GM12878 (cell line): ENCODE measurements around the gene PLA2G5. TPM values are rescaled to one million over a fixed set of nuclear protein-coding genes. Genes with fewer than 3 reads are reported as not detected.

Experiments used
- ATAC-seq: fragments of 200-7000 bp; cut with Tn5 transposase; 3 replicates; pipeline ENCODE4 v1.9.1; 2020; ENCODE audit warnings: mild to moderate bottlenecking, moderate library complexity
- BruUV-seq: library from RNA; stranded (reverse); fragments of 400-500 nt; replicated peaks from 2 replicates; lab custom pipeline; 2021; lab: Mats Ljungman, UMichigan
- CTCF ChIA-PET: fragments of 300-600 bp; sonication (Branson Sonifier 250); formaldehyde crosslinking; extraction: SDS; loops from one replicate; lab custom pipeline; 2021; ENCODE audit warnings: inconsistent platforms; lab: Yijun Ruan, JAX
- POLR2A ChIA-PET: fragments of 350-600 bp; formaldehyde crosslinking; extraction: SDS; loops from one replicate; lab custom pipeline; 2021; ENCODE audit warnings: inconsistent platforms; lab: Charles Lee
- RAD21 ChIA-PET: fragments of 300-600 bp; sonication (Branson Sonifier 250); formaldehyde crosslinking; loops from one replicate; lab custom pipeline; 2023; ENCODE audit warnings: antibody characterized with exemption; ENCODE audit not compliant: unreplicated experiment; lab: Charles Lee
- SMC1A ChIA-PET: fragments of 300-600 bp; sonication (Branson Sonifier 250); formaldehyde crosslinking; loops from one replicate; lab custom pipeline; 2023; ENCODE audit not compliant: unreplicated experiment, uncharacterized antibody; lab: Charles Lee
- DNase-seq: peaks from one replicate; pipeline ENCODE4 v3.0.0-alpha.2; 2011; ENCODE audit warnings: low read depth, low spot score
- FAIRE-seq: peaks from 3 replicates; lab custom pipeline; 2011; peaks lifted over from hg19 to GRCh38; lab: Jason Lieb, UNC
- H2AFZ ChIP-seq: 2 replicates; pipeline ENCODE4 v1.6.0; 2011; ENCODE audit warnings: low read depth, low read length, control low read depth; ENCODE audit not compliant: control insufficient read depth
- H3K27ac ChIP-seq: 2 replicates; pipeline ENCODE4 v1.5.1; 2011; ENCODE audit warnings: control low read depth; ENCODE audit not compliant: control insufficient read depth, insufficient read depth
- H3K27me3 ChIP-seq, 2 experiments: replicated peaks in 1 of 2; 2 replicates each; pipeline versions ENCODE4 v1.6.0 to v1.6.1; 2011; ENCODE audit warnings: low read length in 1 of 2; ENCODE audit not compliant: control insufficient read depth in 2 of 2, insufficient read depth in 2 of 2
- H3K36me3 ChIP-seq, 2 experiments: 2 replicates each; pipeline ENCODE4 v1.5.1; 2011; ENCODE audit warnings: low read length in 1 of 2; ENCODE audit not compliant: control insufficient read depth in 2 of 2, insufficient read depth in 2 of 2
- H3K4me1 ChIP-seq: 2 replicates; pipeline ENCODE4 v1.6.1; 2011; ENCODE audit warnings: mild to moderate bottlenecking, low read length, moderate library complexity, mixed read lengths; ENCODE audit not compliant: control insufficient read depth, insufficient read depth
- H3K4me2 ChIP-seq: 2 replicates; pipeline ENCODE4 v1.6.0; 2011; ENCODE audit warnings: control low read depth; ENCODE audit not compliant: control insufficient read depth, insufficient read depth
- H3K4me3 ChIP-seq: fragments of 200-600 bp; sonication (generic); 2 replicates; pipeline ENCODE4 v1.5.1; 2016
- H3K79me2 ChIP-seq: 2 replicates; pipeline ENCODE4 v1.6.0; 2011; ENCODE audit warnings: low read length; ENCODE audit not compliant: control insufficient read depth, insufficient read depth
- H3K9ac ChIP-seq: 2 replicates; pipeline ENCODE4 v1.8.0; 2011; ENCODE audit warnings: low read length, control low read depth, mixed read lengths; ENCODE audit not compliant: control insufficient read depth, insufficient read depth
- H3K9me3 ChIP-seq: replicated peaks from 3 replicates; pipeline ENCODE4 v1.5.1; 2011; ENCODE audit warnings: mild to moderate bottlenecking, low read length; ENCODE audit not compliant: control insufficient read depth, insufficient read depth
- H4K20me1 ChIP-seq: 2 replicates; pipeline ENCODE4 v1.6.0; 2011; ENCODE audit not compliant: control insufficient read depth, insufficient read depth
- BACH1 ChIP-seq: fragments of 450-650 bp; IDR thresholded peaks from 2 replicates; pipeline ENCODE4 v1.6.1; 2017; ENCODE audit warnings: mild to moderate bottlenecking, borderline replicate concordance
- BMI1 ChIP-seq: fragments of 450-650 bp; IDR thresholded peaks from 2 replicates; pipeline ENCODE4 v1.6.1; 2016; ENCODE audit warnings: mild to moderate bottlenecking, moderate library complexity, borderline replicate concordance
- CHD4 ChIP-seq: fragments of 200-600 bp; sonication (generic); IDR thresholded peaks from 2 replicates; pipeline ENCODE4 v1.6.1; 2016; ENCODE audit warnings: mild to moderate bottlenecking
- DPF2 ChIP-seq: fragments of 450-650 bp; IDR thresholded peaks from 2 replicates; pipeline ENCODE4 v1.6.1; 2017; ENCODE audit warnings: mild to moderate bottlenecking
- IKZF1 ChIP-seq: fragments of 450-650 bp; conservative IDR thresholded peaks from 2 replicates; pipeline ENCODE4 v1.6.1; 2017; ENCODE audit warnings: antibody characterized with exemption, mild to moderate bottlenecking
- JUND ChIP-seq: IDR thresholded peaks from 2 replicates; pipeline ENCODE4 v1.6.1; 2012; ENCODE audit warnings: low read depth, mild to moderate bottlenecking, low read length, improper control_type of control experiment, moderate library complexity
- LARP7 ChIP-seq: fragments of 450-650 bp; IDR thresholded peaks from 2 replicates; pipeline ENCODE4 v1.6.1; 2017; ENCODE audit warnings: mild to moderate bottlenecking
- MTA3 ChIP-seq: IDR thresholded peaks from 2 replicates; pipeline ENCODE4 v1.6.1; 2012; ENCODE audit warnings: low read length, inconsistent platforms, borderline replicate concordance
- NRF1 ChIP-seq: conservative IDR thresholded peaks from 2 replicates; pipeline ENCODE4 v1.6.1; 2011; ENCODE audit warnings: mild to moderate bottlenecking, low read depth, low read length, improper control_type of control experiment
- STAT1 ChIP-seq: fragments of 450-650 bp; conservative IDR thresholded peaks from 2 replicates; pipeline ENCODE4 v1.6.1; 2014; ENCODE audit warnings: antibody characterized with exemption, mild to moderate bottlenecking
- TAF1 ChIP-seq: IDR thresholded peaks from 2 replicates; pipeline ENCODE4 v1.6.1; 2011; ENCODE audit warnings: mild to moderate bottlenecking, low read depth, low read length, borderline replicate concordance
- ZSCAN29 ChIP-seq: fragments of 450-650 bp; IDR thresholded peaks from 2 replicates; pipeline ENCODE4 v1.6.1; 2017; ENCODE audit warnings: mild to moderate bottlenecking, moderate library complexity
- WGBS: methylation state at CpG from one replicate; pipeline ENCODE4 v1.1.6; 2016; ENCODE audit warnings: low lambda C conversion rate; ENCODE audit not compliant: insufficient replicate concordance, insufficient coverage; ENCODE audit errors: missing lambda C conversion rate; 5-methylcytosine and 5-hydroxymethylcytosine counted together
- in situ Hi-C: fragments of 300-500 bp; cut with MboI; formaldehyde crosslinking; loops from 9 replicates; pipeline ENCODE4 v1.14.3; 2018; ENCODE audit warnings: mixed read lengths
- intact Hi-C: fragments of 100-400 bp; cut with micrococcal nuclease; formaldehyde crosslinking; loops from one replicate; pipeline ENCODE4 v1.14.2; 2022; ENCODE audit not compliant: unreplicated experiment
- polyA plus RNA-seq, 11 experiments: library from polyadenylated mRNA; depleted of rRNA in 4 of 11; unstranded in 6 of 11; stranded (reverse) in 5 of 11; fragments of >200 nt; fragmentation: Nextera tagmentation in 4 of 11; fragmentation: Illumina TruSeq in 1 of 11; extraction: Ambion mirVana in 4 of 11; extraction: Trizol in 1 of 11; gene quantifications; 1 replicate in 1 of 11; 2 replicates in 10 of 11; pipeline versions ENCODE4 v1.2.1 to v1.2.3, GENCODE V29; 2011 to 2016; ENCODE audit warnings: inconsistent platforms in 2 of 11, missing spikeins in 2 of 11, low read depth in 1 of 11
- total RNA-seq, 4 experiments: library from RNA; depleted of rRNA in 3 of 4; stranded (reverse); fragments of >200 nt in 3 of 4; fragmentation: Illumina TruSeq in 1 of 4; extraction: Trizol in 1 of 4; gene quantifications; 2 replicates each; pipeline versions ENCODE4 v1.2.1 to v1.2.3, GENCODE V29; 2013 to 2021
- TF ChIP-seq, protein P1 (sequence below): fragments of 450-650 bp; IDR thresholded peaks from 2 replicates; pipeline ENCODE4 v1.6.1; 2018; ENCODE audit warnings: mild to moderate bottlenecking, low read depth, moderate library complexity; ENCODE audit not compliant: partially characterized antibody
- TF ChIP-seq, protein P2 (sequence below): IDR thresholded peaks from 2 replicates; pipeline ENCODE4 v1.6.1; 2011; ENCODE audit warnings: borderline replicate concordance, low read depth, mild to moderate bottlenecking, moderate library complexity, mixed read lengths, low read length; ENCODE audit not compliant: insufficient read depth; ENCODE audit errors: extremely low read length
- TF ChIP-seq, protein P3 (sequence below): fragments of 450-650 bp; IDR thresholded peaks from 2 replicates; pipeline ENCODE4 v1.6.1; 2017; ENCODE audit warnings: borderline replicate concordance
- TF ChIP-seq, protein P4 (sequence below): fragments of 150-350 bp; IDR thresholded peaks from 2 replicates; pipeline ENCODE4 v1.6.1; 2016; ENCODE audit warnings: low read depth, low read length

Gene PLA2G5
- total and polyA plus RNA-seq, 10 of the 15 experiments (the other 5 are each of a cell fraction or from before 2014, with no cell fraction given) = 0.10 to 0.19 (median 0.17) TPM; not detected in 7

DNA sequence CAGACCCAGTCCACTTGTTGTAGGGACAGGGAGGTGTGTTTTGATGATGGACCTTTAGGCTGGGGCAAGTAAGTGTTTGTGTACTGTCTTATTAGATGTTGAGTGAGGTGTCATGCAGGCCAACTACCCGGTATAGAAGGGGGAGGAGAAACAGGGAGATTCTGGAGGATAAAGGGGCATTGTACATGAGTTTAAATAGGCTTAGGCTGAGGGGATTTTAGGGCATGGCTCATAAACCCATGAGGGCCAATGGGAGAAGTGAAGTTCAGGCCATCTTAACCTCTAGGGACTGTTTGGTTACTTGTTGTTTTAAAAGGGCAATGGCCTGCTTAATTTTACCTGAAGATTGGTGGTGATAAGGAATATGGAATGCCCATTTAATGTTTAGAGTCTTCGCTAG, 38.2 kb upstream of the PLA2G5 start:
- DNase-seq (no peak), ATAC-seq (no peak; the same call in 1 of the 3 replicates), FAIRE-seq (no peak)
- no peaks in the 10 kb centered on the region for H3K36me3 ChIP-seq
- H2AFZ ChIP-seq = no peak overlapping the region
- H3K9ac ChIP-seq = no peak overlapping the region
- no peak overlapping the region for H3K4me3 ChIP-seq
- H3K27me3 ChIP-seq = no peaks in the 10 kb centered on the region; a peak in 2 of 4 replicates
- no peaks in the 10 kb centered on the region for H3K4me1 ChIP-seq
- H4K20me1 ChIP-seq = no peaks in the 10 kb centered on the region
- H3K27ac ChIP-seq = no peak overlapping the region
- ChIA-PET RAD21 (no interaction called here), CTCF (no interaction called here), POLR2A (no interaction called here), SMC1A (no interaction called here)
- no peak overlapping the region for H3K4me2 ChIP-seq
- intact Hi-C loops (no loop called here), in situ Hi-C loops (no loop called here)
- TF ChIP-seq, protein P1, sequence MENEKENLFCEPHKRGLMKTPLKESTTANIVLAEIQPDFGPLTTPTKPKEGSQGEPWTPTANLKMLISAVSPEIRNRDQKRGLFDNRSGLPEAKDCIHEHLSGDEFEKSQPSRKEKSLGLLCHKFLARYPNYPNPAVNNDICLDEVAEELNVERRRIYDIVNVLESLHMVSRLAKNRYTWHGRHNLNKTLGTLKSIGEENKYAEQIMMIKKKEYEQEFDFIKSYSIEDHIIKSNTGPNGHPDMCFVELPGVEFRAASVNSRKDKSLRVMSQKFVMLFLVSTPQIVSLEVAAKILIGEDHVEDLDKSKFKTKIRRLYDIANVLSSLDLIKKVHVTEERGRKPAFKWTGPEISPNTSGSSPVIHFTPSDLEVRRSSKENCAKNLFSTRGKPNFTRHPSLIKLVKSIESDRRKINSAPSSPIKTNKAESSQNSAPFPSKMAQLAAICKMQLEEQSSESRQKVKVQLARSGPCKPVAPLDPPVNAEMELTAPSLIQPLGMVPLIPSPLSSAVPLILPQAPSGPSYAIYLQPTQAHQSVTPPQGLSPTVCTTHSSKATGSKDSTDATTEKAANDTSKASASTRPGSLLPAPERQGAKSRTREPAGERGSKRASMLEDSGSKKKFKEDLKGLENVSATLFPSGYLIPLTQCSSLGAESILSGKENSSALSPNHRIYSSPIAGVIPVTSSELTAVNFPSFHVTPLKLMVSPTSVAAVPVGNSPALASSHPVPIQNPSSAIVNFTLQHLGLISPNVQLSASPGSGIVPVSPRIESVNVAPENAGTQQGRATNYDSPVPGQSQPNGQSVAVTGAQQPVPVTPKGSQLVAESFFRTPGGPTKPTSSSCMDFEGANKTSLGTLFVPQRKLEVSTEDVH = no peak
- TF ChIP-seq BACH1 (no peak), ZSCAN29 (no peak), TAF1 (no peak), CHD4 (no peak), DPF2 (no peak), MTA3 (no peak), JUND (no peak), IKZF1 (no peak), STAT1 (no peak), NRF1 (no peak), LARP7 (no peak), BMI1 (no peak)
- TF ChIP-seq, protein P2, sequence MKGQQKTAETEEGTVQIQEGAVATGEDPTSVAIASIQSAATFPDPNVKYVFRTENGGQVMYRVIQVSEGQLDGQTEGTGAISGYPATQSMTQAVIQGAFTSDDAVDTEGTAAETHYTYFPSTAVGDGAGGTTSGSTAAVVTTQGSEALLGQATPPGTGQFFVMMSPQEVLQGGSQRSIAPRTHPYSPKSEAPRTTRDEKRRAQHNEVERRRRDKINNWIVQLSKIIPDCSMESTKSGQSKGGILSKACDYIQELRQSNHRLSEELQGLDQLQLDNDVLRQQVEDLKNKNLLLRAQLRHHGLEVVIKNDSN = no peak
- TF ChIP-seq, protein P3, sequence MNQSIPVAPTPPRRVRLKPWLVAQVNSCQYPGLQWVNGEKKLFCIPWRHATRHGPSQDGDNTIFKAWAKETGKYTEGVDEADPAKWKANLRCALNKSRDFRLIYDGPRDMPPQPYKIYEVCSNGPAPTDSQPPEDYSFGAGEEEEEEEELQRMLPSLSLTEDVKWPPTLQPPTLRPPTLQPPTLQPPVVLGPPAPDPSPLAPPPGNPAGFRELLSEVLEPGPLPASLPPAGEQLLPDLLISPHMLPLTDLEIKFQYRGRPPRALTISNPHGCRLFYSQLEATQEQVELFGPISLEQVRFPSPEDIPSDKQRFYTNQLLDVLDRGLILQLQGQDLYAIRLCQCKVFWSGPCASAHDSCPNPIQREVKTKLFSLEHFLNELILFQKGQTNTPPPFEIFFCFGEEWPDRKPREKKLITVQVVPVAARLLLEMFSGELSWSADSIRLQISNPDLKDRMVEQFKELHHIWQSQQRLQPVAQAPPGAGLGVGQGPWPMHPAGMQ = no peak
- TF ChIP-seq, protein P4, sequence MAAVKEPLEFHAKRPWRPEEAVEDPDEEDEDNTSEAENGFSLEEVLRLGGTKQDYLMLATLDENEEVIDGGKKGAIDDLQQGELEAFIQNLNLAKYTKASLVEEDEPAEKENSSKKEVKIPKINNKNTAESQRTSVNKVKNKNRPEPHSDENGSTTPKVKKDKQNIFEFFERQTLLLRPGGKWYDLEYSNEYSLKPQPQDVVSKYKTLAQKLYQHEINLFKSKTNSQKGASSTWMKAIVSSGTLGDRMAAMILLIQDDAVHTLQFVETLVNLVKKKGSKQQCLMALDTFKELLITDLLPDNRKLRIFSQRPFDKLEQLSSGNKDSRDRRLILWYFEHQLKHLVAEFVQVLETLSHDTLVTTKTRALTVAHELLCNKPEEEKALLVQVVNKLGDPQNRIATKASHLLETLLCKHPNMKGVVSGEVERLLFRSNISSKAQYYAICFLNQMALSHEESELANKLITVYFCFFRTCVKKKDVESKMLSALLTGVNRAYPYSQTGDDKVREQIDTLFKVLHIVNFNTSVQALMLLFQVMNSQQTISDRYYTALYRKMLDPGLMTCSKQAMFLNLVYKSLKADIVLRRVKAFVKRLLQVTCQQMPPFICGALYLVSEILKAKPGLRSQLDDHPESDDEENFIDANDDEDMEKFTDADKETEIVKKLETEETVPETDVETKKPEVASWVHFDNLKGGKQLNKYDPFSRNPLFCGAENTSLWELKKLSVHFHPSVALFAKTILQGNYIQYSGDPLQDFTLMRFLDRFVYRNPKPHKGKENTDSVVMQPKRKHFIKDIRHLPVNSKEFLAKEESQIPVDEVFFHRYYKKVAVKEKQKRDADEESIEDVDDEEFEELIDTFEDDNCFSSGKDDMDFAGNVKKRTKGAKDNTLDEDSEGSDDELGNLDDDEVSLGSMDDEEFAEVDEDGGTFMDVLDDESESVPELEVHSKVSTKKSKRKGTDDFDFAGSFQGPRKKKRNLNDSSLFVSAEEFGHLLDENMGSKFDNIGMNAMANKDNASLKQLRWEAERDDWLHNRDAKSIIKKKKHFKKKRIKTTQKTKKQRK = no peak
- H3K79me2 ChIP-seq = no peaks in the 10 kb centered on the region
- no peaks in the 10 kb centered on the region; the same call in 1 of the 3 replicates for H3K9me3 ChIP-seq
- WGBS = 3% methylated on average over 2 of the region's 2 CpGs
- BruUV-seq = no TSS peak
